Measurements from ENCODE around the gene SMAD6.
A peak's percentile ranks its signal among the peaks of the same experiment; 100 is the strongest.

DNA sequence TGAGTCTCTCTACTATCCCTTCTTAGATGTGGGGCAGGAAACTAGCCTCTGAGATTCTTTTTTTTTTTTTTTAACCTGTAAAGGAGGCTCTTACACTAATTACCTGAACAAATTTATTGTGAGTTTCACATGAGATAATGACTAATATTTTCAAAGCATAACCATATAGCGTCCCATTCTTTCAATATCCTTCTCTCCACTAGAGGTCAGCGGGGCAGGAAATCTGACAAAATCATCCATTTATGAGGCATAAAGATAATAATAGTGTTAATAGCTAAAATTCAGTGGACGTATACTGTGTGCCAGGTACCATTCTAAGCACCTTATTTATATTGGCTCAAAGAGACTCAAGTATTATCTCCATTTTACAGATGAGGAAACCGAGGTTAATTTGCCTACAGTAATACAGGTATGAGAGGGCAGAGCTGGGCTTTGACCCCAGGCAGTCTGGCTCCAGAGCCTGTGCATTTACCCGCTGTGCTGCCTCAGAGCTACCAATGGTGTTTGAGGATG is 16.3 kb upstream of the SMAD6 start:
- no peak for TF ChIP-seq EZH2 (IDR thresholded peaks at IDR 0.05; ENCODE audit: borderline replicate concordance)
- TF ChIP-seq, protein P1, sequence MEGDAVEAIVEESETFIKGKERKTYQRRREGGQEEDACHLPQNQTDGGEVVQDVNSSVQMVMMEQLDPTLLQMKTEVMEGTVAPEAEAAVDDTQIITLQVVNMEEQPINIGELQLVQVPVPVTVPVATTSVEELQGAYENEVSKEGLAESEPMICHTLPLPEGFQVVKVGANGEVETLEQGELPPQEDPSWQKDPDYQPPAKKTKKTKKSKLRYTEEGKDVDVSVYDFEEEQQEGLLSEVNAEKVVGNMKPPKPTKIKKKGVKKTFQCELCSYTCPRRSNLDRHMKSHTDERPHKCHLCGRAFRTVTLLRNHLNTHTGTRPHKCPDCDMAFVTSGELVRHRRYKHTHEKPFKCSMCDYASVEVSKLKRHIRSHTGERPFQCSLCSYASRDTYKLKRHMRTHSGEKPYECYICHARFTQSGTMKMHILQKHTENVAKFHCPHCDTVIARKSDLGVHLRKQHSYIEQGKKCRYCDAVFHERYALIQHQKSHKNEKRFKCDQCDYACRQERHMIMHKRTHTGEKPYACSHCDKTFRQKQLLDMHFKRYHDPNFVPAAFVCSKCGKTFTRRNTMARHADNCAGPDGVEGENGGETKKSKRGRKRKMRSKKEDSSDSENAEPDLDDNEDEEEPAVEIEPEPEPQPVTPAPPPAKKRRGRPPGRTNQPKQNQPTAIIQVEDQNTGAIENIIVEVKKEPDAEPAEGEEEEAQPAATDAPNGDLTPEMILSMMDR (IDR thresholded peaks at IDR 0.05; ENCODE audit: poor library complexity), result peak; percentile 25
- TF ChIP-seq EZH2phosphoT487 (IDR thresholded peaks at IDR 0.05; ENCODE audit: low read depth, severe bottlenecking, unreplicated experiment), result no peak

Data from hepatocyte (in vitro differentiated cells).